Neural progenitor cell (in vitro differentiated cells): Measurements from ENCODE around the gene OR2M5. TPM values are rescaled to one million over a fixed set of nuclear protein-coding genes. Genes with fewer than 3 reads are reported as not detected.

ENCODE experiments used
- DNase-seq: peaks from one replicate; pipeline ENCODE4 v3.0.0-alpha.2; 2016; ENCODE audit warnings: low spot score
- H2AFZ ChIP-seq: fragments of 200-600 bp; sonication (generic); replicated peaks from 2 replicates; pipeline ENCODE4 v1.6.1; 2016; ENCODE audit warnings: antibody characterized with exemption
- H3F3A ChIP-seq: fragments of 200-600 bp; sonication (generic); 2 replicates; pipeline ENCODE4 v1.6.1; 2016; ENCODE audit warnings: antibody characterized with exemption, low read depth
- H3K27ac ChIP-seq: fragments of 200-600 bp; sonication (generic); 2 replicates; pipeline ENCODE4 v1.5.1; 2016; ENCODE audit warnings: mild to moderate bottlenecking
- H3K27me3 ChIP-seq: fragments of 200-600 bp; sonication (generic); 2 replicates; pipeline ENCODE4 v1.6.1; 2016; ENCODE audit warnings: mild to moderate bottlenecking, moderate library complexity
- H3K36me3 ChIP-seq: fragments of 200-600 bp; sonication (generic); 2 replicates; pipeline ENCODE4 v1.5.1; 2016
- H3K4me1 ChIP-seq: fragments of 200-600 bp; sonication (generic); 2 replicates; pipeline ENCODE4 v1.6.1; 2016; ENCODE audit warnings: mixed run types
- H3K4me2 ChIP-seq: fragments of 200-600 bp; sonication (generic); 2 replicates; pipeline ENCODE4 v1.6.1; 2016
- H3K4me3 ChIP-seq: fragments of 200-600 bp; sonication (generic); 2 replicates; pipeline ENCODE4 v1.5.1; 2016
- H3K79me2 ChIP-seq: fragments of 200-600 bp; sonication (generic); 2 replicates; pipeline ENCODE4 v1.6.1; 2016; ENCODE audit warnings: low read depth
- H3K9ac ChIP-seq: fragments of 200-600 bp; sonication (generic); 2 replicates; pipeline ENCODE4 v1.6.1; 2016
- H3K9me3 ChIP-seq: fragments of 200-600 bp; sonication (generic); 2 replicates; pipeline ENCODE4 v1.5.1; 2016; ENCODE audit warnings: low read depth
- H4K20me1 ChIP-seq: fragments of 200-600 bp; sonication (generic); 2 replicates; pipeline ENCODE4 v1.6.1; 2016; ENCODE audit warnings: low read depth
- H3K27ac Mint-ChIP-seq: 3 replicates; pipeline ENCODE4 v1.8.0; 2021; ENCODE audit warnings: mixed read lengths
- H3K27me3 Mint-ChIP-seq: 2 replicates; pipeline ENCODE4 v1.8.0; 2022; ENCODE audit warnings: low read depth, mild to moderate bottlenecking, inconsistent platforms, moderate library complexity, mixed read lengths; ENCODE audit not compliant: insufficient read depth
- H3K36me3 Mint-ChIP-seq: 3 replicates; pipeline ENCODE4 v1.8.0; 2021; ENCODE audit warnings: mixed read lengths
- H3K4me1 Mint-ChIP-seq: 3 replicates; pipeline ENCODE4 v1.8.0; 2021; ENCODE audit warnings: mixed read lengths
- H3K4me3 Mint-ChIP-seq: 3 replicates; pipeline ENCODE4 v1.8.0; 2021; ENCODE audit warnings: mild to moderate bottlenecking, moderate library complexity, mixed read lengths
- H3K9me3 Mint-ChIP-seq: 3 replicates; pipeline ENCODE4 v1.8.0; 2020; ENCODE audit warnings: mixed read lengths
- CTCF ChIP-seq: fragments of 200-600 bp; sonication (generic); IDR thresholded peaks from 2 replicates; pipeline ENCODE4 v1.5.1; 2017; ENCODE audit warnings: antibody characterized with exemption, mild to moderate bottlenecking
- EZH2 ChIP-seq: fragments of 200-600 bp; sonication (generic); IDR thresholded peaks from 2 replicates; pipeline ENCODE4 v1.6.1; 2017; ENCODE audit warnings: antibody characterized with exemption, mild to moderate bottlenecking, moderate library complexity
- EZH2phosphoT487 ChIP-seq: fragments of 200-600 bp; sonication (generic); IDR thresholded peaks from 2 replicates; pipeline ENCODE4 v1.6.1; 2017; ENCODE audit warnings: antibody characterized with exemption
- total RNA-seq: library from RNA; depleted of rRNA; stranded (reverse); fragments of >200 nt; gene quantifications from 2 replicates; pipeline ENCODE4 v1.2.3, GENCODE V29; 2015; ENCODE audit warnings: low replicate concordance

The OR2M5 gene
- total RNA-seq, 1 donor from 2014 or later: not detected

GRCh38 chr1:248111157-248111556, 33.8 kb upstream of the OR2M5 start:
- no peaks in the 10 kb centered on the region for H4K20me1 ChIP-seq
- no peak overlapping the region for H3K4me3 ChIP-seq
- H3K27ac ChIP-seq: no peak overlapping the region
- H2AFZ ChIP-seq: no peak overlapping the region
- H3K27me3 Mint-ChIP-seq: peaks cover 4% of the 10 kb centered on the region
- H3K9me3 Mint-ChIP-seq: peaks cover 43% of the 10 kb centered on the region
- H3F3A ChIP-seq: no peaks in the 10 kb centered on the region
- no peaks in the 10 kb centered on the region for H3K4me1 ChIP-seq
- no peak for DNase-seq
- H3K4me2 ChIP-seq: no peak overlapping the region
- no peaks in the 10 kb centered on the region for H3K79me2 ChIP-seq
- peaks cover 29% of the 10 kb centered on the region for H3K9me3 ChIP-seq
- H3K36me3 ChIP-seq: no peaks in the 10 kb centered on the region
- H3K9ac ChIP-seq: no peak overlapping the region
- no peaks in the 10 kb centered on the region for H3K4me1 Mint-ChIP-seq
- no peaks in the 10 kb centered on the region for H3K27me3 ChIP-seq
- no peak overlapping the region for H3K4me3 Mint-ChIP-seq
- H3K27ac Mint-ChIP-seq: no peak overlapping the region
- TF ChIP-seq CTCF (no peak), EZH2 (no peak), EZH2phosphoT487 (no peak)
- no peaks in the 10 kb centered on the region for H3K36me3 Mint-ChIP-seq

- no peak for TF ChIP-seq EZH2
- no peak for TF ChIP-seq CTCF
- no peaks in the 10 kb centered on the region for H3K4me1 ChIP-seq
- H3K27me3 ChIP-seq: no peaks in the 10 kb centered on the region
- H3K27me3 Mint-ChIP-seq: no peaks in the 10 kb centered on the region
- peaks cover 3% of the 10 kb centered on the region for H3K9me3 ChIP-seq
- no peaks in the 10 kb centered on the region for H4K20me1 ChIP-seq
- H3K36me3 Mint-ChIP-seq: no peaks in the 10 kb centered on the region
- no peak overlapping the region for H3K4me2 ChIP-seq
- H3K4me1 Mint-ChIP-seq: no peaks in the 10 kb centered on the region
- no peaks in the 10 kb centered on the region for H3K79me2 ChIP-seq
- H3F3A ChIP-seq: no peaks in the 10 kb centered on the region
- no peak overlapping the region for H3K9ac ChIP-seq
- no peak overlapping the region for H3K27ac ChIP-seq
- no peak overlapping the region for H2AFZ ChIP-seq
- DNase-seq: no peak
- H3K4me3 ChIP-seq: no peak overlapping the region
- H3K4me3 Mint-ChIP-seq: no peak overlapping the region
- H3K36me3 ChIP-seq: no peaks in the 10 kb centered on the region
- H3K9me3 Mint-ChIP-seq: peaks cover 28% of the 10 kb centered on the region
- no peak overlapping the region for H3K27ac Mint-ChIP-seq
Observed at GRCh38 chr1:248114890-248115289, 30.1 kb upstream of the OR2M5 start.

- Mint-ChIP-seq H3K36me3 (no peaks in the 10 kb centered on the region), H3K4me1 (no peaks in the 10 kb centered on the region), H3K27ac (no peak overlapping the region), H3K9me3 (peaks cover 48% of the 10 kb centered on the region), H3K27me3 (no peaks in the 10 kb centered on the region), H3K4me3 (no peak overlapping the region)
- TF ChIP-seq EZH2phosphoT487 (no peak), CTCF (no peak), EZH2 (no peak)
- Histone ChIP-seq H3K4me2 (no peak overlapping the region), H3K79me2 (no peaks in the 10 kb centered on the region), H3K9me3 (peaks cover 35% of the 10 kb centered on the region), H3K36me3 (no peaks in the 10 kb centered on the region), H3K9ac (no peak overlapping the region), H4K20me1 (no peaks in the 10 kb centered on the region), H3K4me3 (no peak overlapping the region), H3K4me1 (no peaks in the 10 kb centered on the region), H2AFZ (no peak overlapping the region), H3K27me3 (no peaks in the 10 kb centered on the region), H3F3A (no peaks in the 10 kb centered on the region), H3K27ac (no peak overlapping the region)
- no peak for DNase-seq
Observed at GRCh38 chr1:248127653-248128052, 17.3 kb upstream of the OR2M5 start.

- Histone ChIP-seq H3K4me1 (no peaks in the 10 kb centered on the region), H3K27ac (no peak overlapping the region), H3K27me3 (no peaks in the 10 kb centered on the region), H3K4me3 (no peak overlapping the region), H3K36me3 (no peaks in the 10 kb centered on the region), H4K20me1 (no peaks in the 10 kb centered on the region), H3K79me2 (no peaks in the 10 kb centered on the region), H3F3A (no peaks in the 10 kb centered on the region), H3K9me3 (peaks cover 37% of the 10 kb centered on the region), H2AFZ (no peak overlapping the region), H3K4me2 (no peak overlapping the region), H3K9ac (no peak overlapping the region)
- no peaks in the 10 kb centered on the region for H3K36me3 Mint-ChIP-seq
- DNase-seq: no peak
- H3K4me3 Mint-ChIP-seq: no peak overlapping the region
- TF ChIP-seq CTCF: no peak
- TF ChIP-seq EZH2phosphoT487: no peak
- no peak for TF ChIP-seq EZH2
- H3K9me3 Mint-ChIP-seq: peaks cover 34% of the 10 kb centered on the region
- H3K27ac Mint-ChIP-seq: no peak overlapping the region
- H3K27me3 Mint-ChIP-seq: no peaks in the 10 kb centered on the region
- H3K4me1 Mint-ChIP-seq: no peaks in the 10 kb centered on the region
Observed at GRCh38 chr1:248136811-248137210, 8.1 kb upstream of the OR2M5 start.
